ENCODE results near the gene DUSP22. TPM values are rescaled to one million over a fixed set of nuclear protein-coding genes. Genes with fewer than 3 reads are reported as not detected.
"Not testable (repeated sequence)": the region's sequence is repeated elsewhere in the genome, so short reads cannot be mapped to it uniquely, and the experiment has no call there.

DUSP22 gene
- polyA plus RNA-seq, 4 donors: 22.2 to 23.2 (median 22.8) TPM

DNA sequence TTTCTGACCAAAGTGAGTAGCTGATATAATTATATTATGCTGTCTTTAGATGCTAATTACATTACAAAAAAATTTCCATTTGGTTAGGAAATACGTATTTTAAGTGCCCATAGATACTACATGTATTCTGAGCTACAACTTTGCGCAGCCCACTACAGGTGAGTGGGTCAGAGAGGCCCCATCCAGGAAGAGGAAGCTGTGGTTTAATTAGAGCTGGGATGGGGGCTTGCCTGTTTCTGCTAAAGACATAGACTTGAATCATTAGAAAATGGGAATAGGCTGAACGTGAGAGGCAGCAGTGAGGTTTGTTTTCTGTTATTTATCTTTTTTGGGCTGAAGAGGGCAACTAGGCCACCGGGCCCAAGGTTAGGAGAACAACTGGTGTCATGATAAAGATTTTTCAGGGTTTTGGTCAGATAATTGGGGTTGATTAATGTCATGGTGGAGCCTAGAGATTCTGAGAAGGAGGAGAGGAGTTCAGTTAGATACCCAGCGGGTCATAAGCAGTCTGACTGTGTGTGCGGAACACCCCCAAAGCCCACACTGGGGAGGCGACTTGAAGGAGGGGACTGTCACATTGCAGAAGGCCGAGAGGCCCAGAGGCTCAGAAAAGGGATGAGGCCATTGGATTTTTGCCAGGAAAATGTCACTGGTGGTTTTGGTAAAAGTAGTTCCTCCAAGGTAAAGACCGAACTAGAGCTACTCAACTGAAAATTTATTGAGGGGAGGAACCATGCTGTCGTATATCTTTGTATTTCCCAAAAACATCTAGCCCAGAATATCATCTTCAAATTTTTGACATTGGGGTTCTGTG lies 84.7 kb downstream of the DUSP22 start:
- DNase-seq (ENCODE audit: low read depth in 4 of 4, low spot score in 3 of 4): no peak

DNA sequence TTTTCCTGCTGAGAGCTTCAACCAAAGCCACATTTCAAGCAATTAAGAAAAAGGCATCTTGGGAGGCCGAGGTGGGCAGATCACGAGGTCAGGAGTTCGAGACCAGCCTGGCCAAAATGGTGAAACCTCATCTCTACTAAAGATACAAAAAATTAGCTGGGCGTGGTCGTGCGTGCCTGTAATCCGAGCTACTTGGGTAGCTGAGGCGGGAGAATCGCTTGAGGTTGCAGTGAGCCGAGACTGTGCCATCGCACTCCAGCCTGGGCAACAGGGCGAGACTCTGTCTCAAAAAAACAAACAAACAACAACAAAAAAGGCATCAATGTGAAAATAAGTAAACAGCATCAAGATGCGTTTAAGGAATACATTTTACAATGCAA lies 85.3 kb downstream of the DUSP22 start:
- not testable (repeated sequence) for DNase-seq (ENCODE audit: low read depth in 4 of 4, low spot score in 3 of 4)

DNA sequence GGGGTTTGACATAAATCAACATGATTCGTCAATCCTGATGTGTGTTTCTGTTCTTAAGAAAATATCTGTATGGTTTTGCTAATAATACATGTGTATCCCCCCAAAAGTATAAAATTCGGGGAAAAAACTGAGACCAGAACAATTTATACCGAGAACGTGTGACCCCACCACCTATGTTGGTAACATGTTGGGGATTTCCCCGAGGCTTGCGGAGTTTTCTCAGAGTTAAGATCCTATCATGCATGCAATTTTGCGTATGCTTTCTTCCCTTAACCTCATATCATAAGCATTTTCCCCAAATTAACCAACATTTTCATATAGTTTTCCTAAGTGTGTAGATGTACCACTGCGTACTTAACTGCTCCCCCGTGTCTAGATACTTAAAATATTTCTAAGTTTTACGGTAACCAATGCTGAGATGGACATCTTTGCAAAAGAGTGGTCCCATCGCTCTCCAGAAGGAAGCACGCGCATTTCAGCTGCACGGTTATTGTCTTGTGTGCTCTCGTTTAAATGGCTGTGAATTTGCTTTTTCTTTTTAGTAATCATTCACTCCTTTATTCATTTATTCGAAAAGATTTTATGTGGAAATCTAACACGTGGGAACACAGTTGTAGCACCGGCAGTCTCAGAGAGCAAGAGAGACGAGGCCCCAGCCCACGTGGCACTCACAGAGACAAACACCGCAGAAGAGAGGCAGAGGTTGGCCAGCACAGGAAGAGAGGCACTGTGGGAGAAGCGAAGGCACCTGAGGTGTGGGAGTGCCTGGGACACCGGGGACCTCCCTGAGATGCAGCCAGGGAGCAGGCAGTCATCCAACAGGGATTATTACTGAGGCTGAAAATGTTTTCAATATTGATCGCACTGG lies 86.0 kb downstream of the DUSP22 start:
- DNase-seq (ENCODE audit: low read depth in 4 of 4, low spot score in 3 of 4): no peak

DNA sequence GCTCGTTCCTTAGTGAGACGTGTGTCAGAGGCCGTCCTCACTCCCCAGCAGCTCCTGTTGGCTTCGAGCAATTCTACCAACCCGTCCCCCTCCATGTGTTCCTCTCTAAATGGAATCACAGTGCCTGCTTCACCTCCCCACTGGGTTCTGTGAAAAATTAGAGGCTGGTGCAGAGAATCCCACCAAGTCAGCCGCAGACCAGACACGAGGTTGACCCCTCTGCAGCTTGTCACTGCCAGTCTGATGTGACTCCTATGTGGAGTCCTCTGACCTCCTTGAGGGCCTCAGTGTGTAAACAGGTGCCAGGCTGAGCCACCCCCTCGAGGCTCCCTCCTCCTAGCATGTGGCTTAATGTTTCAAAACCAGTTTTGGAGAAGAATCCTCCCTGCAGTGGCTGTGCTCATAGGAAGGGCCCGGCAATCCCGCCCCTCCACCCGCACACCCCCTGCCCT lies 86.7 kb downstream of the DUSP22 start:
- DNase-seq (ENCODE audit: low read depth in 4 of 4, low spot score in 3 of 4): no peak

DNA sequence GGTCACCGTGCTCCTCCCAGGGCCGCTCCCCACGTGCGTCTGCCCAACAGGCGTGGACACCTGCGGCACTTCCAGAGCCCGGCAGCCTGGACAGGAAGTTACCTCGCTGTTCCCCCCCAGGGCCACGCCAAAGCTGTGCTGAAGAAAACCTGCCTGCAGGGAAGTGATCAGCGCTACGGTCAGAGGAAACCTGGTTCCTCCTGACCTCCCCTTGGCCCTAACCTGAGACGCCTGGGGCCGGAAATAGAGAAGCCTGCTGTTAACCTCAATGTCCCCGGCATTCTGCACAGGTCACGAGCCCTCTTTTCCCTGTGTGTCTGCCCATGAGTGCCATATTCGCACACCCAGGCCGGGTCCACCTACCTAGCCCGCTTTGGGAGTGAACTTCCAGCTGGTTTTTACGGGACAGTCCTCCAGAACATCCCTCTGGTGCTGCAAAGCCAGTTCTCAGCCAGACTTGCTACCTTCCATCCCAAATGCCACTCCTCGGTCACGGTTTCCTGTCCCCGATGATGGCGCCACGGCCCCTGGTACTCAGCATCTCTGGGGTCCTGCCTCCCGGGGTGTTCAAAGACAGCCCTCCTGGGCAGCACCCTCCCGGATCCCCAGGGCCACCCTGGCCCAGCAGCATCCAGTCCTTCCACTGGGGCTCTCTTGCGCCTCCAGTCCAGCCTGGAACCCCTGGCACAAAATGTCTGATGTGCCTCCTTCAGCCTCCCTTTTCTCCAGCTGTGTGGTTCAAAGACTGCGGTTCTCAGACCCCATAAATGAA lies 87.3 kb downstream of the DUSP22 start:
- no peak for DNase-seq (ENCODE audit: low read depth in 4 of 4, low spot score in 3 of 4)

DNA sequence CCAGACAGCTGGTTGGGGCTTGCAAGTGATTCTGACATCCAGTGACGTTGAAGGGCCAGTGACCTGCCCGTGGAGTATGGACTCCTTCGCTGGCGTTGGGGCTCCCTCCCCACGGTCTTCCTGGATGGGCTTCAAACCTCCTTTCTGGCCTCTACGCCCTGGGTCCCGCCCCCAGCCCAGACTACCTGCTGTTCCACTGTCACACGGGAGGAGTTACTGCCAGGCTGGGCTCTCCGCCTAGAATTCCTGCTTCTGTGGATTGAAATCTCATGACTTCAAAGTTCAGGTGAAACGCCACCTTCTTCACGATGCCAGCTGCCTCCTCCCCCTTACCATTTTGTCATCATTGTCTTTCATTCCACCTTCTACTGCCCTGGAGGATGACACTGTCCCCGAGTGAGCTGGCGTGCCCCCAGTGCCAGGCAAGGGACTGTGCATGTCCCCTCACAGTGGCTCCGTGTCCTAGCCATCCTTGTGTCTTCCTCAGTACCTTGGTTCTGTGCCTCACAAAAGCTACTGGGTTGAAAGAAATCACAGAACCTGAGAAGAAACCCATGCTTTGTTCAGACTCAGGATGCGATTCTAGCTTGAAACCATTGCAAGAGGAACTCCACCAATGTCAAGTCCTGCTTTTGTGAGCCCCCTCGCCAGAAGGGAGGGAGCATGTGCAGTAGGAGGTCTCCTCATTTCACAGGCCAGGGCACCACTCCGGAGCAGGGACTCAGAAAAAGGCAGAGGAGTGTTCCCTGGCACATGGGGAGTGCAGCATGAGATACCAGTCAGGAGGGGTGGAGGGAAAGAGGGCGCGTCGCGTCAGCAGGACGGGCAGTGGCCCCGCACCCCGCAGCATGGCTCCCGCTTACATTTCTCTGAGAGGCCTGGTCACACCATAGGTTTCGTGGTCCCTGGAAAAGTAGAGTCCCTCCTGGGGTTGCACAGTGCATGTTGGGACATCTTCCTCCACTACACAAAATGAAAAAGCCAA lies 88.2 kb downstream of the DUSP22 start:
- no peak for DNase-seq (ENCODE audit: low read depth in 4 of 4, low spot score in 3 of 4)

DNA sequence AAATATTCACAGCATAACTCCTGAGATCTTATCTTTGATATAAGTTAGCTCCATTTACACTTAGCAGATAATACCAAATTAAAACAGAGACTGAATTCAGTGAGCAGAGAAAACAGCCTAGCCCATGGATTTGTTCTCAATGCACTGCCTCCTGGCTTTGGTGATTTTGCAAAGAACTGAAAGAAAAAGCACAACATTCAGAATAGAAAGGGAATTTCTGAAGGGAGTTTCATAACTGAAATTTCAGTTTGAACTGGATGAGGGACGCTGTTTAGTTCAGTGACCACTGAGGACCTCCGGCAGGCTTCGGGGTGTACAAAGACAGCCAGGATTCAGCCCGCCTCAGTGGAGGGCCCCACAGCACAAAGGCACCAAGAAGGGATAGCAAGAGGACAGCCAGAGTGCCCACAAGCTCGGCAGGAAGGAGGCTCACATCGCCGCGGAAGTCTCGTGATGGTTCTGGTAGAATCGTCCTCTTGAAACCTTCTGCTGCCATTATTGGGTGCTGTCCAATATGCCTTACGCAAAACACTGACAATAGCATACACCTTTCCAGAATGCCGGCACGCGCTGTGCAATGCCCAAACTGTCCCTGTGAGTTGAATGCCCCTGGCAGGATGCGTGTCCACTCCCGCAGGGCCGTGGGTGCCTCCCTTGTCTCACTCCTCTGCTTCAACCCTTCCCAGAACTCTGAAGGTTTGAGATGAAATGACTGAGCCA lies 89.6 kb downstream of the DUSP22 start:
- DNase-seq (ENCODE audit: low read depth in 4 of 4, low spot score in 3 of 4): no peak

DNA sequence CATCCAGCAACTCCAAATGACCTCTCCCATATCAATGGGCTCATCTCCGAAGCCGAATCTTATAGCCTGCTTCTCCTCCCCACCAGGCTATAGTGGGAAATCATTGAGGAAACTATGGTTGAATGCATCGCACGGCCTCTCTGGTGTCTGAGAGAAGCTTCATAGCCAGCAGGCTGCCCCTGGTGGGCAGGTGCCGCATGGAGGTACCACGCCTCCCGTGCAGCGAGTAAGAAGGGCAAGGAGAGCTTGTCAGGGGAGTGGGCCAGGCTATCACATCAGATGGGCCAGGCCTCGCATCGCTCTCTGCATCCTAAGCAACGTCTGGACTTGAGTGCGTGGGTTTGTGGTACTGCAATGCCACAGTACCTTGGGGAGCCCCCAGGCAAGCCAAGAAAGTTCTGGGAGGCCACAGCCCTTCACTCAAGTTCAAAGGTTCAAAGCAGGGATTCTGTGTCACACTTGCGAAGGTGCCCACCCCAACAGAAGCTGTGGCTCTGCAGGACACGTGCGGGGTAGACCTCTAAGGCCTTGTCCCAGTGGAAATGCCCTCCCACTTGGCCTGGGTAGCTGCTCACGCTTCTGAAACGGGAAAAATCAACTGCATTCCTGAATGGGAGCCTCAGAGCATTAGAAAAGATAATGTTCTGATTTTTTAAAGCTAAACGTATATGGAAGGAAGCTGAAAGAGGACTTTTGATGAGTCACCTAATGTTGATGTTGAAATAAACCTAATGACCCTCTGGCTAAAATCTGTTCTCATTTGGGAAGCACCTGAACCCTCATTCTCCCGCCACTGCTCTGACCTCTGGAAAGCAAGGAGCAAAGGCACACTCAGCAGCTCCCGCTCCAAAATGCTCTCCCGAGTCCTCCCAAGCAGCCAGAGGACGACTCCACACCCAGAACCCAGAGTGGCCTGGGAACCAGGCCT lies 90.9 kb downstream of the DUSP22 start:
- DNase-seq (ENCODE audit: low read depth in 4 of 4, low spot score in 3 of 4): no peak

DNA sequence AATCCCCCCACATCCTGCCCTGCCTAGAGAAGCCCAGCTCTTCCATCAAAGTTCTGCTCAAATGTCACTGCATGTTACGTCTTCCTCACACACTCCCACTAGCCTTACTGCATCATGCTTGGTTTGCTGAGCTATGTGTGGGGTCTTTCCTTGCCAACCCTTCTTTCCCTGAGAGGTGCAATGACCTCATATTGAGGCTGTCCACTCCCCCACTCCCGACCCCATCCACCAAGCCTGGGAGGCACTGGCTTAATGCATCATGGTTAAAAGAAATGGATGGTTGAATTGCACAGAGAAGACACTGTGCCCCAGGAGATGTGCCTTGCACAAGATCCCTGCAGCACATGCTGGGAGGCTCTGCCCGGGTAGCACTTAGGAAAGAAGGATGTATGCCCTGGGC lies 91.6 kb downstream of the DUSP22 start:
- no peak for DNase-seq (ENCODE audit: low read depth in 4 of 4, low spot score in 3 of 4)

DNA sequence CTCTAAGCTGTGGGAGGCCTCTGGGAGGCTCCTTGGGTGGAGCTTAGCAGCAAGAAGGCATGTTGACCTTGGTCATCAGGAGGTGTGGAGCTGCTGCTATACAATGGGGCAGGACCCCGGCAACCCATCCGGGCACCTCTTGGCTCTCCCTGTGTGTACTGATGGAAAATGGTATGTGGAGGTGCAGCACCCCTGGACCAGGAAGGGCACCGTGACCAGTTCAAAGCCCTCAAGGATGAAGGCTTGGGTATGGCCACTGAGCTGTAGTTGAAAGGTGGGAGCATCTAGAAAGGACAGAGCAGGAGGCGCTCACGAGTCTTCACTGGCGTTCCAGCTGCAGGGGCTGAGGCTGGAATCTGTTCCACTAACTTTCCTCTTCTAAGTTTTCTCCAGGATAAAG lies 92.6 kb downstream of the DUSP22 start:
- no peak for DNase-seq (ENCODE audit: low read depth in 4 of 4, low spot score in 3 of 4)

DNA sequence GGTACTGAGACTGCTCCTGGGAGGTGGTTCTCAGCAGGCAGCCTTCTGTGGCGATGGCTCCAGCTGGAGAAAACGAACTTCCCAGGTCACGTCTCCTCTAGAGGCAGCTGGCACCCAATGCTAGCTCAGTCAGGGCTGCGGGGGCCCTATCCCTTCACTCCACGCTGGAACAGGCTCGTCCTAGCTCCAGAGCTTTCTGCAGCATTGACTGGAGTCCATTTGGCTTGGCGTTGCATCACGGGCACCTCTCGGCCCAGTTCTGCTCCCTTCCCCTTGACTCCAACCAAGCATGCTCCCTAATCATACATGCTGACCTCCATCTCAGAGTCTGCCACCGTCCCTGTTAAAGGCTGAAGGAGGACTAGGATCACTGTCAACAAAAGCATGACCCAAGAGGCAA lies 93.3 kb downstream of the DUSP22 start:
- no peak for DNase-seq (ENCODE audit: low read depth in 4 of 4, low spot score in 3 of 4)

DNA sequence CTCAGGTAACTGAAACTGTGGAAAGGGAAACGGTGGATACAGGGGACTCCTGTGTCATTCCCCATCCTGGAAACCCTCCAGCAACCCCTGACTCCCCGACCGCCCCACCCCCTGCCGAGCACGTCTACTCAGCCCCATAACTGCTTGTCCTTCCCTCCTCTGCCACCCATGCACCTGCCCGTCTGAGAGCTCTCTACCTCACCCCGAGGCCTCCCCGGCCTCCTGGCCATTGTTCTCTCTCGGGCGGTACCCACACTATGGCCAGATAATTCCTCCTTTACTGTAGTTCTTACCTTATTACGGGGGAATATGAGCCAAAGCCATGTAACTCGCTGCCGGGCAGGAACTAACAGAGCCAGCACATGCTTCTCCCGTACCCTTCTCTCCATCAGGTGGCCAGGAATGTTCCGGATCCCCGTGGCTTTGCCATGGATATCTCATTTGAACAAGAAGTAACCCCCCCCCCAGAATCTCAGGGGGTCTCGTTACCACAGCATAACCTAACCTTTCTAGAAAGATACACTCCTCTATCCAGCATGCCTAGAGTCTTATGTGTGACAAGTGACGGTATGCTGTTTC lies 94.5 kb downstream of the DUSP22 start:
- DNase-seq (ENCODE audit: low read depth in 4 of 4, low spot score in 3 of 4): no peak

DNA sequence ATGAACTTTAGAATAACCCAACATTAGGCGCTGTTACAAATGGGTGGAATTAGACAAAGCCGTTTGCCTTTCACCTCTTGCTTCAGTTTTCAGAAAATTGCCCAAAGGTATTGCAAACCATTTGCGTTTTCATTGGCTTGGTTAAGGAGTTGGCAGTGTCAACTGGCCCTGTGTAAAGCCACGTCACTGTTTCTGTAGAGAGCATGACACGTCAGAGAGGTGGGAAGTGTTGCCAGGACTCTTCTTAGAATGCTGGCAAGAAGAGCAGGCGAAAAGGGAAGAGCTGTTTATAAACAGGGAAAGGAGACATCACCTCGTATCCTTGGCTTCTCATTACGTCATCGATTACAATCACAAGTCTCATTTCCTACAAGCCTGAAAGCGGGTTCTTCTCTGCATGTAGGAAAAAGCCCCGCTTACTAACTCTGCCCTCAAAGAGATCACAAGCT lies 95.0 kb downstream of the DUSP22 start:
- no peak for DNase-seq (ENCODE audit: low read depth in 4 of 4, low spot score in 3 of 4)

DNA sequence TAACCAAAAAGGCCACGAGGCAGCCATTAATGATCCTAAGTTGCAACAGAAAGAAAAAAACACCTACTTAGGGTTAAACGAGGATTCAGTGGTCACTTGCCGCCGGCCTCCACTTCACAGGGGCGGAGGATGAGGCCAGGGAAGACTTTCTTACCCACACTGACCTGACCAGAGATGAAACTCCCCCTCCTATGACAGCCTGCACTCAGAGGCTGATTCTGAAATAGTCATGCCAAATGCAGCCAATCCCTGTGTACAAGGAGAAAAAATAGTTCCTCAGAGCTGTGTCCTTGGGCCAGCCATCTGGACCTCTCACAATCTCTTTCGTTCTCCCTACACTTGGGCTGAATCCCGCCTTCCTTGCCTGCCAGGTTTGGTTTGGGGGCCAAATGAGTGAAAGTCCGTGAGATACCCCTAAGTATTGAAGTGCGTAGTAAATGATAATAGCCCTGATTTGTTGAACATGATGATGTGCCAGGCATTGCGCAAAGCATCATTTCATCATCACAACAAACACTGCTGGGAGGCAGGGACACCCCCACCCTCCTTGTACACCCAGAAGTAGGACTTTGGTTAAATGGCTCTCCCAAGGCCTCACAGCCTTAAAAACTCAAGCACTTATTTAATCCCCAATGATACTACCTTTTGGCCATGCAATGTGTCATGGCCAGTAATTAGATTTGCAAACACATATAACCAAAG lies 96.1 kb downstream of the DUSP22 start:
- no peak for DNase-seq (ENCODE audit: low read depth in 4 of 4, low spot score in 3 of 4)

DNA sequence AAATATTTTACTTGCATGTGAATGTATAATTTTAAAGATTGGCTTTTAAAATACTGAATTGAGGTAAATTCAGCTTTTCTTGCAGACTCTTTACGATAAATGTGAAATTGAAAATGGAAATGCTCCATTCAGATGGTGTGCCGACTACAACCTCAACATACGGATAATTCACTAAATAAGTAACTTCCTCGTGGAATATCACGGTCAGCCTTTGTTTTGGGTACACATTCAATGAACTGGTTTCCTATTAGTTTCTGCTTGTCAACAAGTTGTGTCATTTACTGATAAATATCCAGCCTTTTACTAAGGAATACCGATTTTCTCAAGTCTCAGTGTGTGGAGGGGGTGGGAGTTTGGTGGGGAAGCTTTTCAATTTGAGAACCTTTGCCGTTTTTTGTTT lies 96.9 kb downstream of the DUSP22 start:
- no peak for DNase-seq (ENCODE audit: low read depth in 4 of 4, low spot score in 3 of 4)

DNA sequence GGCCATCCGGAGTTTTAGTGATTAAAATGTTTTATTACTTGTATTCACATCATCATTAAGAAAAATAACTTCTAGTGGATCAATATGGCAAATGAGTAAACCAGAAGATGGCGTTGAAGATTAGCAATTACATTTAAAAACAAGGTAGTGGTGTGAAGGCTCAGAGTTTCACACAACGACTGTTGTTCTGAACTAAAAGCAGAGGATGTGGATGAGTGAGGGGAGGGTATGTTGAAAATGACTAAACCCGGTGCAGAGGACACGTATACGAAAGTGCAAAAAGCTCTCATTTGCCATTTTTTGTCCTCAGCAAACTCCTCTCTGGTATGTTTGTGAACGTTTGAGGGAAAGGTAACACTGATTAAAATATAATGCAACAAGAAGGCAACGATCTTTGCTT lies 97.3 kb downstream of the DUSP22 start:
- DNase-seq (ENCODE audit: low read depth in 4 of 4, low spot score in 3 of 4): no peak

DNA sequence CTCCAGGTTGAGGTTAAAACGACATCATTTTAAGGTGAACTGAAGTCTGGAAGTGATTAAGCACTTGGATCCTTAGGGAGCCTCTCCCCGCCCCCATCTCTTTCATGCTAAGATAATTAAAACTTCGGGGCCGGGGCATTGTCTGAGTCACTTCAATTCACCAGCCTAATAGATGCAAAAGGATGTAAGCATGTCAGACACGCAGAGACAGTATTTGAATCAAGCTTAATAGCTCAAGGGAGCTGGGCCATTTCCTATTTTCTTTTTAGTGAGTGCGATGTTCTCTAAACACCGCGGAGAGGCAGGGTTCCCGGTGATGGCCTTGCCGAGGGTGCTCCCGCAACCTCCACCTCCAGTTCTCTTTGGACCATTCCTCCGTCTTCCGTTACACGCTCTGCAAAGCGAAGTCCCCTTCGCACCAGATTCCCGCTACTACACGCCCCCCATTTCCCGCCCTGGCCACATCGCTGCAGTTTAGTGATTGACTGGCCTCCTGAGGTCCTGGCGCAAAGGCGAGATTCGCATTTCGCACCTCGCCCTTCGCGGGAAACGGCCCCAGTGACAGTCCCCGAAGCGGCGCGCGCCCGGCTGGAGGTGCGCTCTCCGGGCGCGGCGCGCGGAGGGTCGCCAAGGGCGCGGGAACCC lies 98.7 kb downstream of the DUSP22 start:
- DNase-seq (ENCODE audit: low read depth in 4 of 4, low spot score in 3 of 4): no peak

Data from left renal pelvis (tissue), 4 donors.